NCI-H2227 (cell line): Measurements from ENCODE around the gene RRP15.
A peak's percentile ranks its signal among the peaks of the same experiment; 100 is the strongest.
"Not testable (repeated sequence)": the region's sequence is repeated elsewhere in the genome, so short reads cannot be mapped to it uniquely, and the experiment has no call there.

ENCODE experiments used
- DNase-seq: peaks from one replicate; lab custom pipeline; 2025; ENCODE audit not compliant: unreplicated experiment; lab: John Stamatoyannopoulos, UW

RRP15 gene

DNA sequence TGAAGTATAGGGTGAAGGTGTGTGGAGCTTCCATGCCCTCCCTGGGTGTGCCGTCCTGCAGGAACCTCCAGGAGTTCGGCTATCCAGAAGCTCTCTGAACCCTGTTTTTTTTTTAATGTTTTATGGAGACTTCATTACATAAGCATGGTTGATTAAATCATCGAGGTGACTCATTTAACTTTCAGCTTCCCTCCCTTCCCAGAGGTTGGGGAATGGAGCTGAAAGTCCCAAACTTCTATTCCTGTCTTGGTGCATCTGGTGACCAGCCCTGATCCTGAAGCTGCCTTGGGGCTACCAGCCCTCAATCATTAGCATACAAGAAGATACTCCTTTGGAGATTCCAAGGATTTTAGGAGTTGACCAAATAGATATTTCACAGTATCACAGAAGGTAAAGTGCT is 9.5 kb downstream of the RRP15 start:
- DNase-seq: no peak

DNA sequence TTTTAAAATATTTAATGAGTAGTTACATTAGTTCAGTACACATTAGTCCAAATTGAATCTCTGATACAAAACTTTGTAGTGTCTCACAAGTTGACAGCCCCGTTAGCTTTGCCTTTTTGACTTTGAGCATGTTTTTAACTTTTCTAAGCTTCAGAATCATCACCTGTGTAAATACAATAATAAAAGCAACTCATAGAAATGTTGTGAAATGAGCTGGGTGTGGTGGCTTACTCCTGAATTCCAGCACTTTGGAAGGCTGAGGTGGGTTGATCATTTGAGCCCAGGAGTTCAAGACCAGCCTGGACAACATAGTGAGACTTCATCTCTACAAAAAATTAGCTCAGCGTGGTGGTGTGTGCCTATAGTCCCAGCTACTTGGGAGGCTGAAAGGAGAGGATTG is 11.1 kb downstream of the RRP15 start:
- DNase-seq: no peak

DNA sequence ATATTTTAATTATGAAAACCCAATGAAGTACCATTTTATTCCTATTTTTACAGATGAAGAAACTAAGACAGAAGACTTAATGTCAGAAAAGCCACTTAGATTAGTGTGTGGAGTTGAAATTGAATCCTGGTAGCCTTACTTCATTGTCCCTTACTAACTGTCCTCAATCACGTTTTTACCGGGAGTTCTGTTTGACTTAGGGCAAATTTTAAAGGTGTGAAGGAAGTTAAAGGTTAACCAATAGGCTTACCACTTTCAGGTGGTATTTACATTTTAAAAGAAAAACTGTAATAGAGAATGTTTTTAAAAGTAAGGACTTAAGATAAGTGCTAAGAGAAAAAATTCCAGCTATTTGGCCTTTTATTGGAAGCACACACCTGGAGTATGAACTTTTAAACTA is 12.4 kb downstream of the RRP15 start:
- no peak for DNase-seq

DNA sequence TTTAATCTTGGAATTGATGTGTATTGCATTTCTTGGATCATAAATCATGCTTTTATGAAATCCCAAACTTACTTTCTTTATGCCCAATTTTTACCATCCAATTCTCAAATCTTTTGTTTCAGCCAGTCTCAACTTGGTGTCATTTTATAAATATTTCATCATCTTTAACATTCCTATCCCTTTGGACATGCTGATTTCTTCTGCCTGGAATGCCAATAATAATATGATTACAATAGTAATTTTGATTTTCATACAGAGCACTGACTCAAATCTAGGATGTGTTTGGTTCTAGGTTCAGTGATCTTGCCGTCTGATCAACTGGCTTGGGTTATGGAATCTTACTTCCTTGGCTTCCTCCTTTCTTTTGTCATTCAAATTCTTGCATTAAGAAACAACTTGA is 12.8 kb downstream of the RRP15 start:
- no peak for DNase-seq

DNA sequence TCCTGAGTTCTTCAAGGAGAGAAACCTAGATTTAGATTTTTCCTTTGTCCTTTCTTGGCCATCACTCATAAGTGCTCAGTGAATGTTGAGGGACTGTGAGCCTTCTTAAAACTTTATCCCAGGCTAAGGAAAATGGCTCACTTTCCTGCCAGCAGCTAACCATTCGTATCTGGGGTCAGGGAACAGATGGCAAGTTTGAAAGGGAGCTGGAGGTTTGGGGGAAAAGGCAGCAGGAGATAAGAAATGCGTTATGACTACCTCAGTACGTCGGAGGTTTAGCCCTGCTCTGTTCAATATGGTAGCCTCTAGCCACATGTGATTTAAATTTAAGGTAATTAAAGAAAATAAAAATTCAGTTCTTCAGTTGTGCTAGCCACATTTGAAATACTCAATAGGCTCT is 13.3 kb downstream of the RRP15 start:
- no peak for DNase-seq

DNA sequence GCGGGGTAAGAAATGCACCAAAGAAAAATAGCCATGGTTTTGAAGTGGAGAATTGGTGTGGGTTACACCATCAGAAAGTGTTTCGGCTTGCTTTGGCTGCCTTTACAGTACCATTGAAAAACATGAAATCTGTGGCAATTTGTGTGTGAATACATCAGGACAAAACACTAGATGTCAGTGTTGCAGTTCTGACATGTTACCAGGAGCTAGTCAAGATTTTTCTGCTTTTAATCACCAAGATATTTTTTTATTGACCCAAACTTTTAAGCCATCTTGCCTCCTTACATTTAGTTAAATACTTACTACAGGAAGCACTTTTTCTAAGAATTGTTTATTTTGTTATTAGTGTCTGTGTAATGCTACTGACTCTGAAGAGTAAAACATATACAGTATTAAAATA is 14.3 kb downstream of the RRP15 start:
- DNase-seq: peak; percentile 48

DNA sequence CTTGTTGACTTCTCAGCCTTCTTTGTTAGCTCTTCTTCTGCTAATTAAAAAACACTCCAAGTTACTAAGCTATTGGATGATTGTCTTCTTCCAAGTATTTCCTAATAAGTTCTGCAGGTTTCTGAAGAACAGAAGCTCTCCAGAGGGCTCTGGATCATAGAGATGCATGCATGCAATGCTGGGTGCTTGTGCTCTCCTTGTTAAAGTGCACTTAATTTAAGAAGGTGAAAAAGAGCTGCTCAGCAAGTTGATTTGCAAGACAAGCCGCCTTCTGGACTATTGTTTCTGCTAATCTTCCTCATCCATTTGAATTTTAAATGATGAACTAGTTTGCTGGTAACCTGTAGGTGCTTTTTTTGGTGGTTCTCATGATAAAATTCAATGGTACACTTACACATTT is 16.1 kb downstream of the RRP15 start:
- no peak for DNase-seq

DNA sequence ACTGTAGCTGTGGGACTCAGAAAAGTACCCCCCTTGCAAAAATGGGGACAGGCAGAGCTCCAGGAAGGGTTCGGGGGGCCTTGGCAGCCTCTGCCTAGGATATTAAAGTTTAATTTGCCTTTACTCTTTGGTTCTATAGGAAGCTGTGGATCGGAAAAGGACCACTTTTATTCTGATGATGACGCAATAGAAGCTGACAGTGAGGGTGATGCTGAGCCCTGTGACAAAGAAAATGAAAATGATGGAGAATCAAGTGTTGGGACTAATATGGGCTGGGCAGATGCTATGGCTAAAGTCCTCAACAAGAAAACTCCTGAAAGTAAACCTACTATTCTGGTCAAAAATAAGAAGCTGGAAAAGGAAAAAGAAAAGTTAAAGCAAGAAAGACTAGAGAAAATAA is 17.1 kb downstream of the RRP15 start:
- no peak for DNase-seq

DNA sequence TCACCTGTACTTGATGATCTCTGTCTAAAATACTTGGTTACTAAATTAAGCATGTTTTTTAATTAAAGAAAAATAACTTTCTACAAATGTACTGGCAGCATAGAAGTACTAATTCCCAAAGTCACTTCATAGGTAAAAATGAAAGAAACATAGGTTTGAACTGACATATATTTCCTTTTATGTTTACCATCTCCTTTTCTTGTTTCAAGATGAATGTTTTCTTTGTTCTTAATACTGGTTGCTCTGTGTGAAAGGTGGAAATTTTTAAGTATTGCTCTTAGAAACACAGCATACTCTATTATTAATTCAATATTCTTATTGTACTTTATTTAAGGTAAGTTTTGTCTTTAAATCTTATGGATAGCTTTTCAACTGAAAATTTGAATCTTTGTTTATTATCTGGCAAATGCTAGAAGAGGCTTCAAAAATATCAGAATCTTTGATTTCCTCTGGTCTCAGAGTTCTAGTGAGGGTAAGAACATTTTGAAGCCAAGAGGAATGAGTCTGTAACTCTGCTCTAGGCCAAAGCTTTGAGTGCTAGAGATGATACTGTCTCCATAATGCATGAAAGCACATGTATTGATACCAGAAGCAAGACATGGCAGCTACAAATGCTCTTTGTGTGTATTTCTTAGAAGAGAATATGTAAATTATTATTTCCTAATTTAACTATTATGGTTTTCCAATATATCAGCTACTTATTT is 18.2 kb downstream of the RRP15 start:
- DNase-seq: no peak

DNA sequence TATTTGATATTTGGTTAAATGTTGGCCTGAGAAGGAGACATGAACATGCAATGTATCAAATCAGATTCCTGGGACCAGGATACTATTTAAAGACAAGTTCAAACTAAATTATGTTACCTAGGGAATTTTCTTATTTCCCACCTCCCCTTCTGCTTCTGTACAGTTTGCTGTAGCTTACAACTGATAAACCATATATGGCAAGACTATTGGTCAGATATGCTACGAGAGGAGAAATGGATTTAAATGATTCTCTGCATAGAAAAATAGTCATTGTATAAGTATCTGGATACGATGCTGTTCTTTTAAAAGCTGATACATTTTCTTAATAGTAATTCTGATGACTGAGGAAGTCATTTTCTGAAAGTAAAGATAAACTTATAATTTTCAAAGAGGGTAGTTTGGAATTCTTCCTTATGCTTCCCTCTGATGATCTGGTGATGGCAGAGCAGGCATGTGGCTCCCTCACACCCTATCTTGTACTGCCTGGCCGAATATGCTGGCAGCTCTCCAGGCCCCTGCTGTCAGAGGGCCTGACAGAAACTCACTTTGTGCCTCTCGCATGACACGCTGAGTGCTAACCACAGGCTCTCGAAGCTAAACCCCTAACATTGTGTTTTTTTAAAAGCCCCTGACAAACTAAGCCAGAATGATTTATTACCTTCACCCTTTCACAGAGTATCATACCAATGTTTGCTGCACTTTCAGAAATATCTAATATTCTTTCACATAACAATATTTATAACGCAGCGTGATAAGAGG is 19.4 kb downstream of the RRP15 start:
- peak; percentile 92 for DNase-seq

DNA sequence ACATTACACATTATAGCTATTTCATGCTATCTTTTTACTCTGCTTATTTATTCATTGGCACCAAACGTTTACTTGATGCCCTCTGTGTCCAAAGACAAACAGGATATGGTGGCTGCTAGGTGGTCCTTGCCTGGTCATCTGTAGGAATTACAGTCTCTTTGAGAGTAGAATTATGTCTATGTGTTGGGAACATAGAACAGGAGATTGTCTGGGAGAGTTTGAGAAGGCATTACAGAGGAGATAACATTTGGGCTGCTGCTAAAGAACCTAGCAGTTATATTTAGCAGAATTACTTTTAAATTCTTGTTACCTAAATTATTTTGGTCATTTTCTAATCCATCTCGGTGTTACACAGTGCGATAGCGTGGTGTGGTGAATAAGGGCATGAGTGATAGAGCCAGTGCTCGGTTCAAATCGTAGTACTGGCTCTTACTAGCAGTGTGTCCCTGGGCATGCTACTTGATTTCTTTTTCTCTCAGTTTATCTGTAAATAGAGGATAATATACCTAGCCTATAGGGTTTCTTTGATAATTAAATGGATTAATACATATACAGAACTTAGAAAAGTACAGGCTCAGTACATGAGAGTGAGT is 20.5 kb downstream of the RRP15 start:
- DNase-seq: no peak

DNA sequence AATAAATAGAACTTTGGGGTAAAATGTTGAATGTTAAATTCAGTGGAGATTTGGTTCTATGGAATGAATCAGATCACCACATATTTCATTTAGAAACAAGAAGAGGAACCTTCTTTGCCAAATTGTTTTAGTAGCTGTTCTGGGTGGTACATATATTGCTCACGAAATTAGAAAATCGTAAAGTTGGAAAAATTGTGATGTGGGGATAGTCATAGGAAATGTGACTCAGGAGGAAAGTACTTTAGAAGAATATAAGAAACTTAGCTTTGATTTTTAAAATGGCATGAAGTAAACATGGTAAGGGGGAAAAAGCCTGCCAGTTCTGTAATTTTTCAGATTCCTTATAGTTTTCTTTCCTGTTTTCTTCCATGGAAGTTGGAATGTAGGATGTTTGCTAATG is 27.4 kb downstream of the RRP15 start:
- no peak for DNase-seq

DNA sequence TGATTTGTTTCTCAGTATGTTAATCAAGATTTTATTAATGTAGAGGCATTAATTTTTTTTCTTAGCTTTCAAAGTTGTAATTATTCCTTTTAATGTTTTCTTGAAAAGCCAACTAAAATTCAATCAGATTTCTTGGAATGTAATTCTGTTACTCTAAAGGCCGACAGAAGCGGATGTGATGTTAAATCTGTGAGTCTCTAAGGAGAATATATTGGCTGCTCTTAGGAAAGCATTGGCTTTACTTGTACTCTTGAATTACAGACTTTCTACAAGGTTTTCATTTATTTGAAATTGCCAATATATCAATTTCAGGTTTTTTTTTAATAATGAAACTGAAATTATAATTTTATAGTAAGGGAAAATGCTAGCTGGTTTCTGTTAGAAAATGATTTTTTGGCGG is 29.2 kb downstream of the RRP15 start:
- no peak for DNase-seq

DNA sequence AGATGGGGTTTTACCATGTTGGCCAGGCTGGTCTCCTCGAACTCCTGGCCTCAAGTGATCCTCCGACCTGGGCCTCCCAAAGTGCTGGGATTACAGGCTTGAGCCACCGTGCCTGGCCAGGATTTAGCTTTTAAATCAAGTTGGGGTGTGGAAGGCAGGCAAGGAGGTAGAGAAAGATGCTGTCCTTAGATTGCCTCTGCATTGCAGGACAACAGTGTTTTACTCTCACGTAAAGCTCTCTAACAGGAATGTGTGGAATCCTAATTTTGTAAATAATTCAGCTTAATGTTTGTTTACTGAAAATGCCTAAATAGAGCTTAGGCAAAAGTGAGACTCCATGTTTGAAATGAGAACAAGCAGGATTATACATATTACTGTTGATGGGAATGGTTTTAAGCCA is 30.5 kb downstream of the RRP15 start:
- no peak for DNase-seq

DNA sequence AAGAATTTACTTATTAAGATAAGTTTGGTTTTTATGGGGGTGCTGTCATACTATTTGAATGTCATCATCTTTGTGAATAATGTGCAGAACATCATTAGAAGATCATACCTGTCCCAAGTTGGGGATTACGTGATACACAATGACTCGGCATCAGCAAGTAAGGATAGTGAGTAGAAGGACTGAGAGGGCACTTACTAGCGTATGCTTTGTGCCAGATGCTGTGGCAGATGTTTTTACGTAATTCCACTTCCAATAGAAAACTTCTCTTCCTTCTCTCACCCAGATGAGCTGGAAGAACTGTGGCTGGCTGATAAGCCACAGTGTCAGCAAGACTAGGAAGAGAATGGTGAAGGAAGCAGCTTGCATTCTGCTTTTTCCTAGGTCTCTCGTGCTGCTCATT is 32.0 kb downstream of the RRP15 start:
- DNase-seq: no peak

DNA sequence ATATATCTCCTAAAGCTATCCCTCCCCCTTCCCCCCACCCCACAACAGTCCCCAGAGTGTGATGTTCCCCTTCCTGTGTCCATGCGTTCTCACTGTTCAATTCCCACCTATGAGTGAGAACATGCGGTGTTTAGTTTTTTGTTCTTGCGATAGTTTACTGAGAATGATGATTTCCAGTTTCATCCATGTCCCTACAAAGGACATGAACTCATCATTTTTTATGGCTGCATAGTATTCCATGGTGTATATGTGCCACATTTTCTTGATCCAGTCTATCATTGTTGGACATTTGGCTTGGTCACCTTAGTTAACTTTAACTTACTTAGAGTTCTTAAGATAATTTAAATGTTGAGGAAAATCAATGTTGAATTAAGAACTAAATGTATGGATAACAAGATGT is 35.1 kb downstream of the RRP15 start:
- not testable (repeated sequence) for DNase-seq

DNA sequence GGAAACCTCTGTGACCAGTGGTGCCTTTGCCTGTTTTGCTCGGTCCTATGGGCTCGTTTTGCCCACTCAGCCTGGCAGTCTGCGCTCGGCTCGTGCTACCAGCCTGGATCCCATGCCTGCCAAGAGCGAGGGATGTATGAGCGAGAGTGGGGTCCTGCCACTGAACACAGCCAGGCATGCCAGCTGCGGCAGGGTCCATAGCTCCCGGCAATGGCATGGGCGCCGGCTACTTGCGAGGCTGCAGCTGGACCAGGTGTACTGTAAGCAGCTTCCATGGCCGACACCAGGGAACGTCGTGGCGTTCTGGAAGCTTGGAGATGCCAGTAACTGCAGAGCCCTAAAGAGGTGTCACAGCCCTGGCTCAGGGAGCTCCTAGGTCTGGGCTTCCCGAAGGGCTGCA is 37.7 kb downstream of the RRP15 start:
- no peak for DNase-seq

DNA sequence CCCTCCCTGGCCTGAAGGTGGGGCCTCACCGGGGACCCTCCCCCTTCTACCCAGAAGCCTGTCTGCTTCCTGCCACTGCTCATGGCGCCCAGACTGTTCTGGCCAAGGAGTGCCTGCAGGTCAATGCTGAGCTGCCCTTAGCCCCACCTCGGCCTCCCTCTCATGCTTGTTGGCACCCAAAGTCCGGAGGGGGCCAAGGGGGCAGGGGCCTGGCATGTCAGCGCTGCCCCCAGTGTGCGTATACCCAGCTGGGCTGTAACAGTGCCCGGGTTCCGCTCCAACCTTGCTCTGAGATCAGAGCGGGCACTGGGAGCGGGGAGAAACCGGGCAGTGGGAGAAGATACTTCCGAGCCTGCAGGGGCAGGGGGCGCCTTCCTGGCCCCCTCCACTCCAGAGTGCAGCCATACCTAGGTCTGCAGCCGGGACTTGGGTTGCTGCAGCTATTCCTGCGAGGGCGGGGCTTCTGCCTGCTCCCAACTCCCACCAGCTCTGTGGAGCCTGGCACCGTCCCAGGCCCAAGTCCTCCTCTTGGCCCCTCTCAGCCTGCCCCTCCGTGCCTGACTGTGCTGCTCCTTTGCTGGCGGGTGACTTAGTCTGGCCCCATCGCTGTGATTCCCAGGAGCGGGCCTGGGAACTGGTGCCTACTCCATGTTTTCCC is 38.6 kb downstream of the RRP15 start:
- no peak for DNase-seq

DNA sequence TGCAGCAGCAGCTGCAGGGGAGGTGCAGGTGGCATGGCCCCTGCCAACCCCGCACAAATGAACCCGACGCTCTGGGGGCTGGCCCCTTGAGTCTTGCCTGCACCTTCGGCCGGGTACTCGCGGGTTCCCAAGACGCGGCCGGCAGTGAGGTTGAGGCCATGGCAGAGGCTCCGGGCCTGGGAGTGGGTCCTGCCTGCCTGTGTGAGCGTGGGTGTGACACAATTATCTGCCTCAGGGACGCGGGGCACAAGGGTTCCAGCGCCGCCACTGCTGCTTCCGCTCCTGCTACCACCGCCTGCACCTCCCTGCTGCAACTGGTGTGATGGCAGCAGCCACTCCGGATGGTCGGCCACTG is 39.1 kb downstream of the RRP15 start:
- DNase-seq: no peak

DNA sequence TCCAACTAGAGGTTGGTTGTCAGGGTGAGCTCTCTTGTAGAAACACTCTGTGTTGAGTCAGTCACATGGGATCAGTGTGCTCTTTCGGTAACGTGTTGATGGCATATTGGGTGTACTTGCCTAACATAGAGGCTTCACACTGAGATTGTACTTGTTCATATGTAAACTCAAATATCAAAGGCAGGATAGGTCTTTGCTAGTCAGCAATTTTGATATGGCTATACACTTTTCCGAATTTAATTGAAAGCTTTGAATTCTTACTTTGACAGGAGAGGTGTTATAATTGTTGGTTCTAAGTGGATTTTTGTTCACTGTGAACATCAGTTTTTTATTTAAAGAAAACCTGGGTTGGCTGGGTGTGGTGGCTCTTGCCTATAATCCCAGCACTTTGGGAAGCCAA is 43.7 kb downstream of the RRP15 start:
- no peak for DNase-seq

DNA sequence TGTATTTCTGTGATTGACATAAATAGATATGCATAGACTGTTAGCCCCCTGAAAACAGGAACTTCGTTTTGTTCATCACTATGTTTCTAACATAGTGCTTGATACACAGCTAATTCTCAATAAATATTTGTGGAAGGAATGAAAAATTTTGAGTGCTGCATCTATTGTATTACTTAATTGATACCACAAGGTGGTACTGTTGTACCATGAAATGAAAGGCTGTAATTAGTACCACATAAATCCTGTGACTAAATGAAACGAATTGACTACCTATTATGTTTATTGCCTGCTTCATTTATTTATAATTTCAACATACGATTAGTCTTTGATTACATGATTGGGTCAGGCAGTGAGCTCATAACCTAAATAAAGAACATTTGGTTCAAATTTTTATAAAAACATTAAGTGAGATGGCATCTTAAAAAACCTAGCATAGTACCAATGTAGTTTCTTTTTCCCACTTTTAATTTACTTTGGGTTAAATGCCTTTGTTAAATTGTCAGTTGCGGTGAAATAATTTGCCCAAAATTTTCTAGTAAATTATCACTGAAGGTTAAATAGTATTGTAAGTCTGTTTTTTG is 45.0 kb downstream of the RRP15 start:
- peak; percentile 46 for DNase-seq

DNA sequence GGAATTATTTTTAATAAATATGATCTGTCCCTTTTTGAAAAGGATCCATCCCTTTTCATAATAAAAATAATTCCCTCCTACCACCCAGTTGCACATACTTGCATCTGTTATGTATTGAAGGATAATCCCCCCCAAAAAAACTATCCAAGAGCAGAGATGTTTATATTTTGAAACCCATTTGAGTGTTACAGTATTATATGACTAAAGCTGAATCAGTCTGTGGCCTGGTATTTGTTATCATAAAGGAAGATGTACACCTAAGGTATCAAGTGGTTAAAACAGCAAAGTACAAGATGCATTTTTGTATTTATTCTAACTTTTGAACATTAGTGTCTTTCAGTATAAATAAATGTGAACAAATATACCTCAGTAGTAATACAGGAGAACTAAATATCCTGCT is 47.3 kb downstream of the RRP15 start:
- no peak for DNase-seq
